IMR-90 (cell line): ENCODE results near the gene SPP1. TPM values are rescaled to one million over a fixed set of nuclear protein-coding genes. Genes with fewer than 3 reads are reported as not detected.

Experiments used
- ATAC-seq: fragments of 200-7000 bp; cut with Tn5 transposase; 2 replicates; pipeline ENCODE4 v1.9.1; 2020; ENCODE audit warnings: low read depth, mild to moderate bottlenecking, moderate library complexity
- BruUV-seq: library from RNA; stranded (reverse); fragments of 400-500 nt; replicated peaks from 2 replicates; lab custom pipeline; 2021; lab: Mats Ljungman, UMichigan
- CTCF ChIA-PET: fragments of 300-600 bp; formaldehyde crosslinking; extraction: SDS; loops from one replicate; lab custom pipeline; 2021; ENCODE audit warnings: antibody characterized with exemption; lab: Yijun Ruan, JAX
- POLR2A ChIA-PET: fragments of 300-600 bp; sonication (Branson Sonifier 250); formaldehyde crosslinking; loops from one replicate; lab custom pipeline; 2022; ENCODE audit warnings: antibody characterized with exemption; ENCODE audit not compliant: unreplicated experiment; lab: Charles Lee
- DNase-seq: peaks from one replicate; pipeline ENCODE4 v3.0.0; 2013
- H2AFZ ChIP-seq: replicated peaks from 2 replicates; pipeline ENCODE3; 2013; ENCODE audit warnings: low read length, mild to moderate bottlenecking; ENCODE audit not compliant: poor library complexity
- H2AK5ac ChIP-seq: 2 replicates; pipeline ENCODE4 v1.6.1; 2013; ENCODE audit warnings: low read depth, low read length, inconsistent platforms
- H2AK9ac ChIP-seq: replicated peaks from 2 replicates; pipeline ENCODE3; 2013; ENCODE audit warnings: mild to moderate bottlenecking, low read depth, low read length, moderate library complexity; ENCODE audit not compliant: poor library complexity
- H2BK120ac ChIP-seq: 2 replicates; pipeline ENCODE4 v1.6.1; 2013; ENCODE audit warnings: low read depth, low read length, inconsistent platforms
- H2BK15ac ChIP-seq: 3 replicates; pipeline ENCODE4 v1.6.1; 2013; ENCODE audit warnings: low read depth, low read length, inconsistent platforms
- H2BK20ac ChIP-seq: 2 replicates; pipeline ENCODE4 v1.6.1; 2013; ENCODE audit warnings: low read depth, mild to moderate bottlenecking, inconsistent platforms, low read length, moderate library complexity
- H2BK5ac ChIP-seq: 2 replicates; pipeline ENCODE4 v1.6.1; 2013; ENCODE audit warnings: mild to moderate bottlenecking, low read depth, low read length, inconsistent platforms; ENCODE audit not compliant: poor library complexity, severe bottlenecking
- H3K14ac ChIP-seq: replicated peaks from 2 replicates; pipeline ENCODE4 v1.6.1; 2013; ENCODE audit warnings: low read depth, low read length, inconsistent platforms
- H3K18ac ChIP-seq: 2 replicates; pipeline ENCODE4 v1.6.1; 2013; ENCODE audit warnings: low read depth, low read length, control low read depth
- H3K23ac ChIP-seq: 2 replicates; pipeline ENCODE4 v1.6.1; 2013; ENCODE audit warnings: low read depth, low read length, inconsistent platforms
- H3K27ac ChIP-seq: 2 replicates; pipeline ENCODE4 v1.5.1; 2013; ENCODE audit warnings: mild to moderate bottlenecking, control low read depth, low read length; ENCODE audit not compliant: insufficient read depth
- H3K27me3 ChIP-seq: 2 replicates; pipeline ENCODE4 v1.6.1; 2013; ENCODE audit warnings: low read length; ENCODE audit not compliant: control insufficient read depth, insufficient read depth
- H3K36me3 ChIP-seq: 2 replicates; pipeline ENCODE4 v1.6.1; 2013; ENCODE audit warnings: low read length, mixed read lengths; ENCODE audit not compliant: control insufficient read depth, insufficient read depth
- H3K4ac ChIP-seq: 2 replicates; pipeline ENCODE4 v1.6.1; 2013; ENCODE audit warnings: low read depth, low read length, inconsistent platforms
- H3K4me1 ChIP-seq: 2 replicates; pipeline ENCODE4 v1.6.1; 2013; ENCODE audit warnings: low read length, mixed read lengths; ENCODE audit not compliant: control insufficient read depth, insufficient read depth
- H3K4me2 ChIP-seq: 2 replicates; pipeline ENCODE4 v1.6.1; 2013; ENCODE audit warnings: low read depth, mild to moderate bottlenecking, control low read depth, low read length, moderate library complexity
- H3K4me3 ChIP-seq: 2 replicates; pipeline ENCODE4 v1.5.1; 2013; ENCODE audit warnings: low read depth, mild to moderate bottlenecking, control low read depth, low read length, moderate library complexity; ENCODE audit not compliant: insufficient read depth
- H3K56ac ChIP-seq: 2 replicates; pipeline ENCODE4 v1.6.1; 2013; ENCODE audit warnings: low read length, inconsistent platforms; ENCODE audit not compliant: insufficient read depth; ENCODE audit errors: extremely low read depth
- H3K79me1 ChIP-seq, 2 experiments: 2 replicates each; pipeline ENCODE4 v1.6.1; 2013; ENCODE audit warnings: low read length in 2 of 2, inconsistent platforms in 1 of 2, low read depth in 1 of 2
- H3K9ac ChIP-seq: 2 replicates; pipeline ENCODE4 v1.6.1; 2013; ENCODE audit warnings: low read depth, low read length, control low read depth
- H3K9me1 ChIP-seq: 2 replicates; pipeline ENCODE4 v1.6.1; 2013; ENCODE audit warnings: low read length, inconsistent platforms; ENCODE audit not compliant: insufficient read depth
- H3K9me3 ChIP-seq: 2 replicates; pipeline ENCODE4 v1.6.1; 2013; ENCODE audit warnings: low read length; ENCODE audit not compliant: control insufficient read depth, insufficient read depth
- H4K20me1 ChIP-seq: 2 replicates; pipeline ENCODE4 v1.6.1; 2013; ENCODE audit warnings: low read length, inconsistent platforms; ENCODE audit not compliant: insufficient read depth
- H4K5ac ChIP-seq: 2 replicates; pipeline ENCODE4 v1.6.1; 2013; ENCODE audit warnings: mild to moderate bottlenecking, low read depth, low read length, control low read depth
- H4K8ac ChIP-seq, 2 experiments: 2 replicates each; pipeline ENCODE4 v1.6.1; 2013; ENCODE audit warnings: low read depth in 2 of 2, low read length in 2 of 2, control low read depth in 1 of 2, inconsistent platforms in 1 of 2
- H4K91ac ChIP-seq: 2 replicates; pipeline ENCODE4 v1.6.1; 2013; ENCODE audit warnings: low read depth, low read length, inconsistent platforms; ENCODE audit not compliant: insufficient read depth
- BHLHE40 ChIP-seq: fragments of 150-350 bp; IDR thresholded peaks from 2 replicates; pipeline ENCODE4 v1.6.1; 2016; ENCODE audit warnings: mild to moderate bottlenecking, low read depth, low read length
- CEBPB ChIP-seq: IDR thresholded peaks from 2 replicates; pipeline ENCODE4 v1.6.1; 2012; ENCODE audit warnings: low read depth, low read length, improper control_type of control experiment
- CHD1 ChIP-seq: IDR thresholded peaks from 2 replicates; pipeline ENCODE4 v1.6.1; 2012; ENCODE audit warnings: low read depth, low read length, improper control_type of control experiment
- CTCF ChIP-seq: conservative IDR thresholded peaks from 2 replicates; pipeline ENCODE4 v1.5.1; 2012; ENCODE audit warnings: mild to moderate bottlenecking, low read depth, low read length, improper control_type of control experiment
- ELK1 ChIP-seq: fragments of 150-350 bp; IDR thresholded peaks from 2 replicates; pipeline ENCODE4 v1.6.1; 2016; ENCODE audit warnings: low read depth, mild to moderate bottlenecking, low read length, moderate library complexity, borderline replicate concordance
- FOS ChIP-seq: fragments of 150-350 bp; IDR thresholded peaks from 2 replicates; pipeline ENCODE4 v1.6.1; 2016; ENCODE audit warnings: low read depth, low read length
- MAFK ChIP-seq: IDR thresholded peaks from 2 replicates; pipeline ENCODE4 v1.6.1; 2012; ENCODE audit warnings: low read depth, low read length, improper control_type of control experiment
- MAZ ChIP-seq: IDR thresholded peaks from 2 replicates; pipeline ENCODE4 v1.6.1; 2012; ENCODE audit warnings: low read depth, mild to moderate bottlenecking, low read length, improper control_type of control experiment, moderate library complexity, borderline replicate concordance
- MXI1 ChIP-seq: IDR thresholded peaks from 2 replicates; pipeline ENCODE4 v1.6.1; 2012; ENCODE audit warnings: low read depth, mild to moderate bottlenecking, low read length, moderate library complexity, borderline replicate concordance
- NFE2L2 ChIP-seq: fragments of 150-350 bp; IDR thresholded peaks from 2 replicates; pipeline ENCODE4 v1.6.1; 2016; ENCODE audit warnings: low read depth, mild to moderate bottlenecking, low read length
- POLR2A ChIP-seq: IDR thresholded peaks from 2 replicates; pipeline ENCODE4 v1.6.1; 2012; ENCODE audit warnings: mild to moderate bottlenecking, low read depth, low read length
- RAD21 ChIP-seq: IDR thresholded peaks from 2 replicates; pipeline ENCODE4 v1.6.1; 2012; ENCODE audit warnings: low read length, improper control_type of control experiment
- RCOR1 ChIP-seq: IDR thresholded peaks from 2 replicates; pipeline ENCODE4 v1.6.1; 2012; ENCODE audit warnings: mild to moderate bottlenecking, low read length, improper control_type of control experiment; ENCODE audit not compliant: insufficient replicate concordance
- RFX5 ChIP-seq: IDR thresholded peaks from 2 replicates; pipeline ENCODE4 v1.8.0; 2012; ENCODE audit warnings: low read depth, mild to moderate bottlenecking, low read length, moderate library complexity
- SMC3 ChIP-seq: fragments of 150-350 bp; IDR thresholded peaks from 2 replicates; pipeline ENCODE4 v1.6.1; 2016; ENCODE audit warnings: low read depth, mild to moderate bottlenecking, antibody characterized with exemption, low read length, moderate library complexity
- USF2 ChIP-seq: fragments of 150-350 bp; IDR thresholded peaks from 2 replicates; pipeline ENCODE4 v1.6.1; 2017; ENCODE audit warnings: mild to moderate bottlenecking, antibody characterized with exemption, low read length, low read depth
- WGBS, 2 experiments: methylation state at CpG; one replicate each; pipeline versions ENCODE4 v1.1.5 to v1.1.7; 2013; ENCODE audit warnings: missing lambda C conversion rate in 2 of 2; ENCODE audit not compliant: insufficient read length in 1 of 2; ENCODE audit errors: extremely low coverage in 2 of 2; 5-methylcytosine and 5-hydroxymethylcytosine counted together
- dilution Hi-C: fragments of 300-500 bp; cut with HindIII; formaldehyde crosslinking; loops from one replicate; pipeline ENCODE4 v1.14.3; 2018; ENCODE audit warnings: low sequenced_read_pairs; ENCODE audit not compliant: unreplicated experiment
- in situ Hi-C: fragments of 300-500 bp; cut with MboI; formaldehyde crosslinking; loops from 3 replicates; pipeline ENCODE4 v1.14.3; 2019; ENCODE audit warnings: low sequenced_read_pairs, inconsistent platforms, mixed read lengths
- intact Hi-C: fragments of 100-400 bp; cut with micrococcal nuclease; formaldehyde crosslinking; loops from 2 replicates; pipeline ENCODE4 v1.10.0; 2022
- polyA plus RNA-seq, 3 experiments: library from polyadenylated mRNA; depleted of rRNA; stranded (reverse); fragments of >200 nt; gene quantifications; 2 replicates each; pipeline ENCODE4 v1.2.3, GENCODE V29; 2012; ENCODE audit warnings: low replicate concordance in 1 of 3
- total RNA-seq: library from RNA; depleted of rRNA; stranded (reverse); fragments of >200 nt; gene quantifications from 2 replicates; pipeline ENCODE4 v1.2.3, GENCODE V29; 2012

SPP1 gene
- total and polyA plus RNA-seq, 2 of the 4 experiments (the other 2 are of a cell fraction), result 0.18 to 0.50 TPM

GRCh38 chr4:87953826-87954225 is 21.7 kb upstream of the SPP1 start:
- DNase-seq (no peak), ATAC-seq (no peak)
- Histone ChIP-seq H3K9me3 (no peaks in the 10 kb centered on the region), H3K4me3 (no peak overlapping the region), H3K14ac (no peak overlapping the region), H3K9me1 (no peaks in the 10 kb centered on the region; the same call in 1 of the 2 replicates), H4K20me1 (no peaks in the 10 kb centered on the region), H3K9ac (no peak overlapping the region), H3K23ac (no peak overlapping the region), H3K36me3 (no peaks in the 10 kb centered on the region), H3K4me2 (no peak overlapping the region), H2AFZ (no peak overlapping the region), H3K27ac (no peak overlapping the region), H3K4ac (no peak overlapping the region), H2BK20ac (no peak overlapping the region), H3K4me1 (no peaks in the 10 kb centered on the region), H2AK5ac (no peak overlapping the region), H4K91ac (no peak overlapping the region), H2BK5ac (no peak overlapping the region), H4K5ac (no peak overlapping the region), H3K27me3 (no peaks in the 10 kb centered on the region; the same call in 1 of the 2 replicates), H3K79me1 (no peaks in the 10 kb centered on the region), H2BK120ac (no peak overlapping the region), H3K56ac (no peak overlapping the region), H4K8ac (no peak overlapping the region), H3K18ac (no peak overlapping the region), H2AK9ac (no peak overlapping the region), H2BK15ac (no peak overlapping the region)
- TF ChIP-seq CEBPB (no peak), SMC3 (no peak), POLR2A (no peak), BHLHE40 (no peak), RAD21 (no peak), MXI1 (no peak), FOS (no peak), USF2 (no peak), RFX5 (no peak), MAFK (no peak), CTCF (no peak), MAZ (no peak), RCOR1 (no peak), ELK1 (no peak), NFE2L2 (no peak), CHD1 (no peak)
- BruUV-seq, result no TSS peak
- ChIA-PET POLR2A (no interaction called here), CTCF (no interaction called here)
- intact Hi-C loops, result loop anchor here (10.0 kb wide), 1 partner anchor 1731 kb away; no protein-coding TSS in a partner anchor
- in situ Hi-C loops, result no loop called here
- no CpG with 5 or more reads among the region's 1 CpG for WGBS, 2 experiments
- dilution Hi-C loops, result no loop called here
